ENCODE data around the gene SPOCK1.

Gene SPOCK1

DNA sequence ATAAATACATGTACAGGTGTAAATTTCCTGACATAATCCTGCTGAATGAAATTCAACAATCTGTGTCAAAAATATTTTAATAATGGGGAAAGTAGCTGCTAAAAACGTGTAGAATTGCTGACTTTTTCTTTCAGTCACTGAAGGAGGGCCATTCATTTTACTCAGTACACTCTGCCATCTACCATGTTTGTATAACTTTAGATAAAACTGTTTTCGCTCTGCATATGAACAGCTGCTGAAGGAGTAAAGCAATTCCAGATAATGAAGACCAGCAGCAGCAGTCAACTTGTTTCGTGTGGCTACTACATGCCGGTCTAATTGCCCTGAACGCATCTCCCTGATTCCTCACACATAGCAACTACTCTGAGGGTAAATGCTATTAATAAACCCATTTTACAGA, 380.5 kb downstream of the SPOCK1 start:
- DNase-seq (ENCODE audit: low read depth in 2 of 2): no peak

DNA sequence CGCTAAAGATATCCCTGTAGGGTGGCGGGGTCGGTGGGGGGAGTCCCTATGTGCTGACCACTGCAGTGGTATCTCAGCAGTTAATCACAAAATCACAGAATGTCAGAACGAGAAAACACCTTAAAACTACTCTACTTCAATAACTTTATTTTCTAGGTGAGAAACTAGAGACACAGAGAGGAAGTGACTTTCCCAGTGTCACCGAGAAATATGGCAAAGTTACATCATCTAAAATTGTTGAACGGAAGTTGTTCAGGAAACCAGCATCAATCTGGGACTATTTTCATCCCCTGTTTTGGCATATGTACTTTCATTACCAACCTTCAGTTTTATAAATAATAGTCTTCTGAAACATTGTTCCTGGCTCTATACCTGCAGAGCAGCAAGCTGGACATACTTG, 384.0 kb downstream of the SPOCK1 start:
- DNase-seq (ENCODE audit: low read depth in 2 of 2): no peak

DNA sequence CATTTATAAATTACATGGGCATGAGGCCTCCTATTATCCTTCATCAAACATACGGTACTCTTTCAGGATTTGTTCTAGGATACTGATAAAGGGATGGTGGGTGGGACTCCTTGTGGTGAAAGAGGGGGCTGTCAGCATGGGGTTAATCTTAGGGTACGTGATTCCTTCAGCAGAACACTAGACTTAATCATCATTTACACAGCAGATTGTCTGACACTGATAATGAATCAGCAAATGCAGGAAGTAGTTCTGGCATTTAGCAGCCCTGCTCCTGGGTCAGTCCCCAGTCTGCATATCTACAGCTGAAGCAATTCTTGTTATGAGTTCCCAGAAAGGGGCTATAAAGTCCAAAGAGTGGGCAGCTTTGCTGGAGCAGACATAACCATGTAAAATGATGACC, 384.6 kb downstream of the SPOCK1 start:
- DNase-seq (ENCODE audit: low read depth in 2 of 2): no peak

DNA sequence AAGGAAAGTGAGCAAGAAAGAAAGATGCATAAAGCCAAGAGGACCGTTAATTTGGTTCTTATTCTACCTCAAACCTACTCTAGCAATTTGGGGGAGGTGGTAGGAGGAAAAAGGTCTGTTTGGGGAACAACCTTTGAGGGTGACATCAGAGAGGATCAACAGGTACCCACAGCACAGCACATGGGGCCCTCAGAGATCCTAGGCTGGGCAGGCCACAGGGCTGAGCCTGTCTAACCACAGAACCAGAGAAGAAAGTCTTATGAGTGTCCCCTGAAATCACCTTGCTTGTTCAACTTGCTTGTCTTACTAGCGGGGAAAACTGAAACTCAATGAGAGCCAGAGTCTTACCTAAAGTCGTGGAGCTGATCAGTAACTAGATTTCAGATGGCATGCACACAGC, 385.2 kb downstream of the SPOCK1 start:
- no peak for DNase-seq (ENCODE audit: low read depth in 2 of 2)

DNA sequence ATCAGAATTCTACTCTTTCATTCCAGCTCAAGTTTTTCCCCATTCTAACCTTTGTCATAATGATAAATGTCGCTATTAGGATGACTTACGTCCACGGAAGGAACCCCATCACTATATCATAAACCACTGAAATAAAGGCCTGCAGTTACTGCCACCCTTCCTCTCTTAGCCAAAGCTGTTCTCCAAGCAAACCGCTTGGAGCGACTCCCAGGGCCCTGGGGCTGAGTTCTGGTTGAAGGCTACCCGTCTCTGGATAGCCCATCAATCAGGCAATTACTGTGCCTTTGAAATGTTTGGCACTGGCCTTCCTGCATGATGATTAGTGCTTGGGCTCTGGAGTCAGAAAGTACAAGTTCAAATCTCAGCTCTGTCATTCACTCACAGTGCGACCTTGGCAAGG, 386.0 kb downstream of the SPOCK1 start:
- no peak for DNase-seq (ENCODE audit: low read depth in 2 of 2)

DNA sequence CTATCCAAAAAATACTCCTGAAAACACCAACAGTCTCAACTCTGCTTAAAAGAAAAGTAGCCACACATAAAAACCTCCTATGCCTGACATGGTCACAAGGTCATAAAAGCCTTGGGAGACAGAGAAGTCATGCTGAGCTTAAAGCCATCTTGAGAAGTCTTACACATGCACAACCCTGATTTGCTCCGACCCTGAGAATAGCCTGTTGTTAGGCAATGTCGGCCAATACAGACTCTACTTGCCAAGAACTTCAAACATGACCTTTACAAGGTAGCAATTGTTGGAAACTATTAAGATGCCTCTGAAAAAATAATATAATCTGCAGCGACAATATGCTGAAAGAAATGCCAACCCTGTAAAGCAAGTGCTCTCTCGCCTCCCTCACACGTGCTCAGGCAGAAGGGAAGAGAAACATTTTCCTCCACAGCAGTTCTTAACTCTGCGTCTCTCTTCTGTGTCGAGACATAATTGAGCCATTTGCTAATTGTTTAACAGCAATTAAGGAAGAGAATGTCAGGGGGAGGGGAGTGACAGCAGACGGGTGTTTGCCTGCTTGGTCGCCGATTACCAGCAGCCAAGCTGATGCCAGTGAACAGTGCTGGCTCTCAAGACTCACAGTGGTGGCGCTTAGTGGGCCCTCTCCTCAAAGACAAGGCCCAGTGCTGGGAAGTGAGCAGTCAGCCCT, 393.6 kb downstream of the SPOCK1 start:
- DNase-seq (ENCODE audit: low read depth in 2 of 2): no peak

DNA sequence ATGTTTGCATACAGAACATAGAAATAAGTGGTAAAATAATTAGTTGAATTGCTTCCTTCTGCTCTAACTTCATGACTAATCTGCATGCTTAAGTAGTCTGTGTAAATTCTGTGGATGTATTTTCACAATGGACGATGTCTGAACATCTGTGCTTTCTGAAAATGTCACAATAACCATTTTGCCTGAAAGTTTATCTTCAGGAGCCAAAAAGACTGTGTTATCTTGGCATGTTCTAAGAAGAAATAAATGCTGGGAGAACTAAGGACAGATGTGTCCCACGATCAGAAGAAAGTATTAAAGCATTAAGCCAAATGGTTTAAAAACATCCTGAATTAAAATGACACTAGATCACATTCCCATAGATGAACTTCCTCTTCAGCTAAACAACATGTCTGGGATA, 397.6 kb downstream of the SPOCK1 start:
- no peak for DNase-seq (ENCODE audit: low read depth in 2 of 2)

DNA sequence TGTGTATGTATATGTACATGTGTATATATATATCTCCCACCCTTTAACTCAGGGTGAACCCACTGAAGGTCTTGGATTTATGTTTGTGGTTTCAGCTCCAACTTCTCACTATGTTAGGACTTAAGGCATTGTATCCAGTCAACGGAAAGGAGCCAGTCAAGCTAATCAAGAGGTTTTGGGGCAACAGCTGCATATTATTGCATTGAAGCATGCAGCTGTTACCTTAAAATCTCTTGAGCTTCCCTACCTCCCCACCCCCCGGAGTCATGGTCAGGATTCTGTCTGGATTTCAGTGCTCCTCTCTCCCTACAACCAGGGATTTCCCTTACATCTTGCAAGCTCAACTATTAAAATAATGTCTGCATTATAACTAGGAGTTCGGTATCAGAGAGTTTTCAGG, 399.5 kb downstream of the SPOCK1 start:
- DNase-seq (ENCODE audit: low read depth in 2 of 2): no peak

DNA sequence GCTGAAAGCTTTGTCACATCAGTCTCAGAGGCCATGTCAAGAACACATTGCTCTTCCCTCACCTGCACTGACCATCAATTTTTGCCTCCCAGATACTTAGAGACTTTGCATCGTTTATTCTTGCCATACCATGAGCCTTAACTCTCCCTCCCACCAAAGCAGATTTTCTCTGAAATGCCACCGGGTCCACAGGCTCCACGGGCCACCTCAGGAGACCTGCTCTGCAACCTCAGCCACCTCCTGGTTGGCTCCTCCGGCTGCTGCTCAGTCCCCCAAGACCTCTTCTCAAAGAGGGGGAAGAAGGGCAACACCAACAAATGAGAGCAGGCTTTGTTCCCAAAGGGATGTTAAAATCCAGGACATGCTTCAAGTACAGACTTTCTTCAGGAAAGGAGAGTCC, 400.5 kb downstream of the SPOCK1 start:
- DNase-seq (ENCODE audit: low read depth in 2 of 2): no peak

DNA sequence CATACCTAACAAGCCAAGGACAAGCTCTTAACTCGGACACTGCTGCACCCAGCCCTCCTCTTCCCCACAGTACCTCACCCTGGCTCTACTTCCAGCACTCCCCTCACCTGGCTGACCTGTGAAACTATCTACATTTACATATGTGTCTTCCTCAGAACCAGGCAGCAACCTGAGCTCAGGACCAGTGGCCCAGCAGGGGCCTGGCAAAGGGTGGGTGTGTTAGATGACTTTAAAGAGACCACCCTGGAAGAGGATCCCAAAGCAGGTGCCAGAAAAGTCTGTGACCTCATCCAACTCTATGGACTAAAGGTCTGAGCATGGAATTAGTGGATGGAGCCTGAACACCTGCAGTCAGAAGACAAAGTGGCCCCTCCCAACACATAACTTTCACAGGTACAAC, 400.9 kb downstream of the SPOCK1 start:
- DNase-seq (ENCODE audit: low read depth in 2 of 2): no peak

DNA sequence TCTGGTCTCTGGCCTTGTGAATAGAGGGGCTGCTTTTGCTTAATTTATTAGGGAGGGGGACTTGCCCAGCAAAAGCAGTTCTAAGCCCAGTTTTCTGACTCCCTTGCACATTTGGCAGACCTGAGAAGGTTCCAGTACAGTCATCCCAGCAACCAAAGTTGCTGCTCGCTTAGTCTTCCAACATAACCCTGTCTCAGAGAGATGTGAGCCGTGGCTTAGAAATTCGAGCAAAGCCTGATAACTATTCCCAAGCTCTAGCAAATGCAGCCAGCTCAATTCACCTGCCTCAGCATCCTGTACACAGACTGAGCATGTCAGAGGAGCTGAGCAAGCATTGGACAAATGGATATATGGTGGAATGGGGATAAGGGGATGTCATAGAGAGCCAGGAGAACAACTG, 401.9 kb downstream of the SPOCK1 start:
- DNase-seq (ENCODE audit: low read depth in 2 of 2): no peak

DNA sequence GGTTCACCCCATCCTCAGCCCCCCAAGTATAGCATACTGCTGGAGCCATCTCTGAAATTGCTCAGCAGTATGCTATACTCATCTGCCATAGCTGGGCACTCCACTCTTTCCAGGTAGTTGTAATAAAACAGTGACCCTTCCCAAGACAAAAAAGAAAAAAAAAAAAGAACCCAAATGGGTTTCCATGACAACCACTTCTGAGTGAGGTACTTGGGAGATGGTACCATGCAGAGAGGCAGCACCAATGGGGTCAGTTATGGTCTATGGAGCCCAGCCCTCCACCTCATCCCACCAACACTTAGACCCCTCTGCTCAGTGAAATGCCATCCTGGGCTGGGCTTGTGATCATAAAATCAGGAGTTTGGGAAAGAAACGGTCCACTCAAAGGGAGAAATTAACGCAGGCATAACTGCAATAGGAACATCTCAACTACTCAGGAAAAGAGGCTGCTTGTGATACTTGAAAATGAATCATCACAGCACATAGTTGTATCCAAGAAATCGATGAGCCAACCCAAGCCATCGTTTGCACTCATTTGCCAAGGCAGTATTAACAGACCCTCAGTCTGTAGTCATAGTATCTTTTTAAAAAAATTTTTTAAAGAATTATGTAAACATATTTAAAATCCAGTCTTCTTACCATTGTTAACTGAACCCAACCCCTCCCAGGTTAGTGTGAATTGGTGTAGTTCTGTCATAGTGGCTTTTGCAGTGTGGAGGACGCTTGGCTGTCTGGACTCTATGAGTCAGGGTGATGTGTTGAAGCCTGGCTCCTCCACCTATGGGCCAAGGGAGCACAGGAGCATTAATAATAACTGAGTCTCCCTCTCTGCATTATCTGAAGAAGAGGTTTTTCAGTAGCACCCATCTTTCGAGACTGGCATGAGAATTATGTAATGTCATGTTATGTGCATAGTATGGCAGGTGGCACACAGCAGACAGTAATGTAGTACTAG, 402.7 kb downstream of the SPOCK1 start:
- no peak for DNase-seq (ENCODE audit: low read depth in 2 of 2)

DNA sequence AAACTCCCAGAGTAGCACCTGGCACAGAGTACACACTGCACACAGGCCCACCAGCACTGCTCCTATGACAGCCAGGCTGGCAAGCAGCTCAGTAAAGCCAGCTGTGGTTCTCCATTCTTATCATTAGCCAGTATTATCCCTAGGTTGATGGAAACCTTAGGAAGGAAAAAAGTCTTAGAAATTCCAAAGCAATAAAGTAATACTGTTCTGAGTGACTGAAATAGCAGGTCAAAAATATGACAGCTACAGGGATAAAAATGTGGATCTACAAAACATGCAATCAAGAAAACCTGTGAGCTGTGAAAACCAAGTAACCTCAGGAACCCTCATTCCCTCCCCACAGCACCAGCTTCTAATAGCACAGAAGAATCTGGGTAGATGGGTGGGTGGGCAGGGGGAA, 403.5 kb downstream of the SPOCK1 start:
- no peak for DNase-seq (ENCODE audit: low read depth in 2 of 2)

DNA sequence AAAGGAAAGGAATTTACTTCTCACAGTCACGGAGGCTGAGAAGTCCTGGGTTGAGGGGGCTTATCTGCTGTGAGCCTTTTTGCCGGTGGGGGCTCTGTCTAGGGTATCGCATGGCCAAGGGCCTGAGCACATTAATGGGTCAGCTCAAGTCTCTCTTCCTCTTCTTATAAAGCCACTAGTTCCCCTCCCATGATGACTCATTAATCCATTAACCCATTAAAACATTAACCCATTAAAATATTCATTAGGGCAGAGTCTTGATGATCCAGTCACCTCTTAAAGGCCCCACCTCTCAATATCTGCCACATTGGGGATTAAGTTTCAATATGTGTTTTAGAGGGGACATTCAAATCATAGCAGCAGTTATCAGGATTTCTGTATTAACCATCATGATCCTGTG, 406.3 kb downstream of the SPOCK1 start:
- no peak for DNase-seq (ENCODE audit: low read depth in 2 of 2)

DNA sequence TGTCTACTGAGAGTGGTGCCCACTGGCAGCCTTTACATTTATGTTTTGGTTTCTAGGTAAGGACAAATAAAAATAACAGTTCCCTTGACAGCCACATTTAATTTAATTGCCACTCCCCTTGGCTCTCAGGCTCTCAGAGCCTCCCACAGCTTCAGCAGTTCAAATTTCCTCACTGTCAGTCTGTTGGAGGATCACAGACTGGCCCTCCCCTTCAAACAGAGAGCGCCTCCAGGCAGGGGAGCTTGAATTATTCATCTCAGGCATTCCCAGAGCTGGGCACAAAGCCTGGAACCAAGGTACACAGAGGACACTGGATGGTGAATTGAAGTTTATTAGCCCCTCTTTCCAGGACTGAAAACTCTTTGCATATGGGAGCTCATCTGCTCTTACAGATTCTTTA, 407.7 kb downstream of the SPOCK1 start:
- DNase-seq (ENCODE audit: low read depth in 2 of 2): no peak

DNA sequence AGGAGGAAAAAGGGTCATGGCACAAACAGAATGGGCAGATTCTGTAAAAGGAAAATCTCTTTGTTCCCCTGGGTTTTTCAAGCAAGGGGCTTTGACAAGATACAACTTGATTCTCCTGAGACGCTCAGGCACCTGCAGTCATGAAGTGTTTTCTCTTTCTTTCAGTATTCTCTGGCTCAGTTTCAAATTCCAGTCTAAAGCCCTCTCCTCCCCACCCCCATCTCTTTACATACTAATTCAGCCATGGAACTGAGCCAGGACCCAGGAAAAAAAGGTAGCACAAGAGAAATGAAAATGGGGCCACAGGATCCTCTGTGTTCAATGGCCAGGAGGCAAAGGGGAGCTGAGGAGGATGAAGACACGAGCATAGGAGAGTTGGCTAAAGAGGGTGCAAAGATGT, 408.4 kb downstream of the SPOCK1 start:
- DNase-seq (ENCODE audit: low read depth in 2 of 2): no peak

DNA sequence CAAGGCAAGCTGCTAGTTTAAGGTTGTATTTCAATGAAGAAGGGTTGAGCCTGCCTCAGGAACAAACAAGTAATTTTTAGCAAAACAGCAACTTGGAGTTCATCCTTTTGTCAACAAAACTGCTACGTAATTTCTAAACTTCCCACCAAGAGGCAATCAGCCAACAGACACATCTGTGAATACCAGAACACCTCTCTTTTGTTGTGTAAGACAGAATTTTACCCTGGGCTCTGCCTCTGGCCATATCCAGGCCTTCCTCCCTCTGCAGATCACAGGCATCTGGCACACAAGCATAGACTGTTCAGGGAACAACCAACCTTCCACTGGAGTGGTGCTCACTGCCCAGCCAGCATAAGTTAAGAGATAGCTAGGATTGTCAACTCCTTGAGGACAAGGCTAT, 409.0 kb downstream of the SPOCK1 start:
- DNase-seq (ENCODE audit: low read depth in 2 of 2): no peak

DNA sequence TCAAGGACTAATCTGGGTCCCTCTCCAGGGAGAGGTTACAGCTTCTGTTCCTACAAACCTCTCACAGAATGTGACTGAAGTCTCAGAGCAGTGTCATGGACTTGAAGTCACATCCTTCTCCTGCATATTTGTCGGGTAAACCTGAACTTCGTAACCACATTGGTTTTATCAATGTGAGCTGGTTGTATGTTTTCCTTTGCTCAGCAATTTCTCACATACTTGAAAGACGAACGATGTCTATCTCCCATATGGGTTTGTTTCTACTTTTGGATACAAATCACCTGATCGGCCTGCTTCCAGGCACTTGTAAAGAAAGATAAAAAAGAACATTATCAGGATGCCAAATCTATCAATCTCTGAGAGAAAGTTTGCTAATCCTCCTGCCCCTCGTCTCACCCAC, 411.0 kb downstream of the SPOCK1 start:
- no peak for DNase-seq (ENCODE audit: low read depth in 2 of 2)

DNA sequence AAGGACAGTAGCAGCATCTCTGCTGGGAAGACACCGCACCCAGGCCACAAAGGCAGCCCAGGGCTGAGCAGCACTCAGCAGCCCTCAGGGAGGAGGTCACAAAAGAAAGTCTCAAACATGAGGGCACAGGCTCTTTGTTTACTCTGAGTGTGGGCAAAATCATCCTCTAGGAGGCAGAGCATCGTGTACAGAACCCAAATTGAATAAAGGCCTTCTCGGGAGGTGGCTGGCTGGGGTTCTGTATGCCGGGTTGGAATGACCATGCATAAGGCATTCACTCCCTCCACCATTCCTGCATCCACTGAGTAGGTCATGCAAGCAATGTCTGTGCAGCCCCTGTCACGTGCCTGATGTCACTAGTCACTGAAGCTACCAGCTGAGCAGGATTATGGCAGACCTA, 412.8 kb downstream of the SPOCK1 start:
- DNase-seq (ENCODE audit: low read depth in 2 of 2): no peak

DNA sequence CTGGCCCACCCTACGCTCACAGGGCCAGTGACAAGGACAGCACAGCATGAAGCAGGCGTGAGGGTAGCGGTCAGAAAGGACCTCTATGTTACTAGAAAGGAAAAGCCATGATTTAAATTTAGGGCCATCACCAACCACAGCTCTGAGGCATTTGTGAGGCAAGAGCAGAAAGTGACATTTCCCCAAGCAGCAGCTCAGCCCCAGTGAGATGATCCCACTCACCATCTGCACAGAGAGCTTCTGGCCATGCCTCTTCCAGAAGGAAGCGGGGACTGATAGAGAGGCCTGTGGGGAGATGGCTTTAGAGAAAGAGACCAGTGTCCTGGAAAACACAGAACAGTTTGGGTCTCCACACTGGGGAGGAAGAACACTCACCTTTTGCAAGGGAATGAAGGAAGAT, 413.9 kb downstream of the SPOCK1 start:
- DNase-seq (ENCODE audit: low read depth in 2 of 2): no peak

DNA sequence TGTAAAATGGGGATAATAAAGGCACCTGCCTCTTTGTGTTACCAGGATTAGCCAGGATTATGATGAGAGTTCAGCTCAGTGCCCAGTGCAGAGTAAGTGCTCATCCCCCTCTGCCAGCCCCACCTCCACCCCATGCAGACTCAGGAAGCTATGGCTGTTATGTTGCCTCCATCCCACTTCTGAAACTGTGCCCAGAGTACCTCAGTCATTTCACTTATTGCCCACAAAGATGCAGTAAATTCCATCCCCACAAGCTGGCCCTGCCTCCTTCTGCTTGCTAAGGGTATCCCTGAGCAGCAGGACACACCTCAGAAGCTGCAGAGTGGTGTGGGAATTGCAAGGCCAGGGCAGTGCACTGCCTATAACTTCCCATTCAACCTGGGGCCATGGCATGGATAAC, 415.1 kb downstream of the SPOCK1 start:
- no peak for DNase-seq (ENCODE audit: low read depth in 2 of 2)

DNA sequence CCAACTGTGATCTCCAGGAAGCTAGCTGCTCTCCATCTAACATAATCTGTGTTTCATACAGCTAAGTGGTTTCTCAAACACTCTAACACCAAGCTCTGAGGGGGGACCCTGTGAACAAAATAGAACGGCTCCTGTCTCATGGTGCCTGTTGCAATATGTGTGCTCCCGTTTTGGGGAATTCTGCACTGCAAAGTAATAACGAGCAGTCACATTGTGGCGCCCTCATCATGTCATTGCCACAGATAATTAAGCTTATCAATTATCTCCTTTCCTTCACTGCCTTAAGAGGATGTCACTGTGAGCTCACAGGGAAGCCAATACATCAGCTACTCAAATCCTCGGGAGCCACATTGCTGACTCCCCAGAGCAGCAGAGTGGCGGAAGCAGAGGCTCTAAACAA, 416.2 kb downstream of the SPOCK1 start:
- no peak for DNase-seq (ENCODE audit: low read depth in 2 of 2)

DNA sequence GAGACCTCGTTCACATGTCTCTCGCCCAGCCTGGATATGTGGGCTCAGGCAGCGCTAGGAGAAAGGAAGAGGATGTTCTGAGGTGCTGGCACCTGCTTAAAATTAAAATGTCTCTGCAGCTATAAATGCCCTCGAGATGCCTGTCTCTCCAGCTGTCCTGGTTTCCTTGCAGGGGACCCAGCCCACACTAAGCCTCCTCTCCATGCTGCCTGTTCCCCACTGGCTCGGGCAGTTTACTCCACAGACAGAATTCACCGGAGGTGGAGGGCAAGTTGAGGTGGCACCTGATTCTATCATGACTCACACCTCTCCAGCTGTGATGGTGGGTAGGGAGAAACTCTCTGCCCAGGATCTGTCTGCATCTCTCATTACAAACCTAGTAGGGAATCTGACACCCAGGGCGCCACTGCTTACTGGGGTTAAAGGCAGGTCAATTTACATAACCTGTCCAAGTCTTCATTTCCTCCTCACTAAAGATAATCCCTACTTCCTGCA, 420.9 kb downstream of the SPOCK1 start:
- DNase-seq (ENCODE audit: low read depth in 2 of 2): no peak
